Endodermal cell (in vitro differentiated cells): ENCODE results near the gene CDH13. TPM values are rescaled to one million over a fixed set of nuclear protein-coding genes. Genes with fewer than 3 reads are reported as not detected.

Source experiments
- DNase-seq: peaks from one replicate; pipeline ENCODE4 v3.0.0-alpha.2; 2017
- H3K27ac ChIP-seq: 2 replicates; pipeline ENCODE4 v1.5.1; 2013; ENCODE audit warnings: mild to moderate bottlenecking, low read depth, low read length, moderate library complexity
- H3K27me3 ChIP-seq: 2 replicates; pipeline ENCODE4 v1.6.1; 2013; ENCODE audit warnings: mild to moderate bottlenecking, low read length, moderate library complexity; ENCODE audit not compliant: insufficient read depth, control insufficient read depth, poor library complexity, severe bottlenecking
- H3K36me3 ChIP-seq: 2 replicates; pipeline ENCODE4 v1.7.0; 2013; ENCODE audit warnings: mild to moderate bottlenecking, low read length, moderate library complexity; ENCODE audit not compliant: control insufficient read depth, insufficient read depth
- H3K4me1 ChIP-seq: one replicate; pipeline ENCODE4 v1.7.0; 2013; ENCODE audit warnings: low read length; ENCODE audit not compliant: control insufficient read depth, insufficient read depth
- H3K4me3 ChIP-seq: 2 replicates; pipeline ENCODE4 v1.5.1; 2013; ENCODE audit warnings: mild to moderate bottlenecking, low read length, moderate library complexity
- H3K9ac ChIP-seq: 2 replicates; pipeline ENCODE4 v1.6.1; 2013; ENCODE audit warnings: mild to moderate bottlenecking, low read length, moderate library complexity; ENCODE audit not compliant: poor library complexity, severe bottlenecking; ENCODE audit errors: extremely low read depth
- H3K9me3 ChIP-seq: 2 replicates; pipeline ENCODE4 v1.6.1; 2013; ENCODE audit warnings: mild to moderate bottlenecking, low read length, moderate library complexity; ENCODE audit not compliant: control insufficient read depth
- H3K27ac Mint-ChIP-seq: 2 replicates; pipeline ENCODE4 v1.8.0; 2020; ENCODE audit warnings: mixed read lengths
- H3K27me3 Mint-ChIP-seq: 2 replicates; pipeline ENCODE4 v1.8.0; 2021; ENCODE audit warnings: mild to moderate bottlenecking, mixed read lengths; ENCODE audit not compliant: insufficient read depth
- H3K36me3 Mint-ChIP-seq: 2 replicates; pipeline ENCODE4 v1.8.0; 2020; ENCODE audit warnings: low read depth, mixed read lengths
- H3K4me1 Mint-ChIP-seq: 2 replicates; pipeline ENCODE4 v1.8.0; 2020; ENCODE audit warnings: mixed read lengths
- H3K4me3 Mint-ChIP-seq: 2 replicates; pipeline ENCODE4 v1.8.0; 2020; ENCODE audit warnings: mild to moderate bottlenecking, moderate library complexity, mixed read lengths
- H3K9me3 Mint-ChIP-seq: 2 replicates; pipeline ENCODE4 v1.8.0; 2020; ENCODE audit warnings: mild to moderate bottlenecking, mixed read lengths
- WGBS, 2 experiments: methylation state at CpG; one replicate each; pipeline versions ENCODE4 v1.1.5 to v1.1.7; 2013; ENCODE audit warnings: missing lambda C conversion rate in 2 of 2, mixed read lengths in 1 of 2; ENCODE audit not compliant: insufficient coverage in 1 of 2, insufficient read length in 1 of 2; 5-methylcytosine and 5-hydroxymethylcytosine counted together
- total RNA-seq, 2 donors: library from RNA; stranded (reverse); fragmentation: NEBNext Ultra II Directional in 1 of 2; extraction: Animal tissue kit (Norgen Biotek cat#: 25700) in 1 of 2; gene quantifications; 2 replicates in 1 of 2; 3 replicates in 1 of 2; pipeline ENCODE4 v1.2.1, GENCODE V29; 2021
- TF ChIP-seq, protein P1 (sequence below): fragments of 200-600 bp; sonication (generic); conservative IDR thresholded peaks from 2 replicates; pipeline ENCODE4 v1.5.0; 2021; ENCODE audit warnings: antibody characterized with exemption, mild to moderate bottlenecking

Gene CDH13
- total RNA-seq, 2 donors from 2014 or later: 0.86 to 1.8 TPM

DNA sequence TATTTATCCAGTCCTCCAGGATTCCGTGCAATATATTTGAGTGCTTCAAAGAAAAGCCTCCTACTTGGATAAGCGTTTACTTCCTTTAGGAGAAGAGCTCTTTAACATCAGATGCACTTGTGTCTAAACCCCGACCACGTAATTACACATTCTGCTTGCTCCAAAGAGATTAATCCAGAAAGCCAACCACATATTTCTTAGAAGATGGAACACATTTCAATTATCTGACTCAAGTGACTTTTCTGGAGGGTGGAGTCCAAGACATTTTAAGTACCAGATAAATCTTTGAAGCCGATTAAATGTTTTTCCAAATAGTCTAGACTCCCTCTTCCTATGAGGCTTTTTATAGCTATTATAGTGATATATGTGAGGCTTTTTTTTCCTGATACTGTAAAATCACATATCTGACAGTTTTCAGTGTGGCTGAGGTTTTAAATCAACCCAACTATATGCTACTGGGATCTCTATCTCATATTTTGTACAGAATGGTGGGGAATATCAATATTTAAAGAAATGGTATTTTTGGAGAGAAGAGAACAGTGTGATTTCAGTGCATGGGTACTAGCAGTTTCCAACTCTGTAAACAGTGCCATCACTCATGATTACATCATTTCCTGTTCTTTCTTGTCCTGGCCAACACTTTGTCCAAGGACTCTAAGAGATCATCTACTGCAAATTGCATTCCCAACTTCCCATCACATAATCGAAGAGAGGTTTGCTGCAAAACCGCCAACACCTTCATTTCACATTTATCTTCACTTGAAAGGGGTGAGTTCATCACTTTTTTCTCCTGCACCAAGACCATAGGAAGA, 988.6 kb downstream of the CDH13 start:
- Histone ChIP-seq H3K4me1 (no peaks in the 10 kb centered on the region), H3K9ac (no peak overlapping the region), H3K27ac (no peak overlapping the region), H3K4me3 (no peak overlapping the region), H3K9me3 (peaks cover 10% of the 10 kb centered on the region), H3K27me3 (no peaks in the 10 kb centered on the region), H3K36me3 (no peaks in the 10 kb centered on the region)
- H3K27ac Mint-ChIP-seq: no peak overlapping the region
- TF ChIP-seq, protein P1, sequence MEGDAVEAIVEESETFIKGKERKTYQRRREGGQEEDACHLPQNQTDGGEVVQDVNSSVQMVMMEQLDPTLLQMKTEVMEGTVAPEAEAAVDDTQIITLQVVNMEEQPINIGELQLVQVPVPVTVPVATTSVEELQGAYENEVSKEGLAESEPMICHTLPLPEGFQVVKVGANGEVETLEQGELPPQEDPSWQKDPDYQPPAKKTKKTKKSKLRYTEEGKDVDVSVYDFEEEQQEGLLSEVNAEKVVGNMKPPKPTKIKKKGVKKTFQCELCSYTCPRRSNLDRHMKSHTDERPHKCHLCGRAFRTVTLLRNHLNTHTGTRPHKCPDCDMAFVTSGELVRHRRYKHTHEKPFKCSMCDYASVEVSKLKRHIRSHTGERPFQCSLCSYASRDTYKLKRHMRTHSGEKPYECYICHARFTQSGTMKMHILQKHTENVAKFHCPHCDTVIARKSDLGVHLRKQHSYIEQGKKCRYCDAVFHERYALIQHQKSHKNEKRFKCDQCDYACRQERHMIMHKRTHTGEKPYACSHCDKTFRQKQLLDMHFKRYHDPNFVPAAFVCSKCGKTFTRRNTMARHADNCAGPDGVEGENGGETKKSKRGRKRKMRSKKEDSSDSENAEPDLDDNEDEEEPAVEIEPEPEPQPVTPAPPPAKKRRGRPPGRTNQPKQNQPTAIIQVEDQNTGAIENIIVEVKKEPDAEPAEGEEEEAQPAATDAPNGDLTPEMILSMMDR: no peak
- H3K4me1 Mint-ChIP-seq: peaks cover 6% of the 10 kb centered on the region
- H3K27me3 Mint-ChIP-seq: peaks cover 1% of the 10 kb centered on the region
- H3K4me3 Mint-ChIP-seq: no peak overlapping the region
- 88 to 100% methylated on average over 5 to 7 of the region's 7 CpGs for WGBS, 2 experiments
- H3K36me3 Mint-ChIP-seq: no peaks in the 10 kb centered on the region
- H3K9me3 Mint-ChIP-seq: peaks cover 5% of the 10 kb centered on the region
- DNase-seq: no peak

DNA sequence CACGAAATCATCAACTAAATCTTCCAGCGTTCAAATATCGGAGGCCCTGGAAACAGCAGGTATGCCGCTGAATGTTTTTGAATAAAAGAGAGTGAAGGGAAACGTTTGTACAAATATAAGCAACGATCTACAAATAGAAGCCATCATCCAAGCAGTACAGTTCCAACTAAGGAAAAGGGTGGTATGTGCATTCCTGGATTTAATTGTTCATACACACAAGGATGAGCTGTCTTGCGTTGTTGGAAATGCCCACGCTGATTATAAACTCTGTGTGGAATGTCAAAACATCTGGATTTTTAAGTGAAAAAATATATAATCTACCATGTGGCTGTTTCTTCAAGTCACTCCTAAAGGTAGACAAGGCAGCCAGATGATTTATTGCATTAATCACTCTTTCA, 989.2 kb downstream of the CDH13 start:
- peaks cover 5% of the 10 kb centered on the region for H3K9me3 Mint-ChIP-seq
- H3K27me3 Mint-ChIP-seq: peaks cover 1% of the 10 kb centered on the region
- Histone ChIP-seq H3K27ac (no peak overlapping the region), H3K4me3 (no peak overlapping the region), H3K36me3 (no peaks in the 10 kb centered on the region), H3K9me3 (peaks cover 10% of the 10 kb centered on the region), H3K9ac (no peak overlapping the region), H3K27me3 (no peaks in the 10 kb centered on the region), H3K4me1 (no peaks in the 10 kb centered on the region)
- TF ChIP-seq, protein P1: no peak
- no peak overlapping the region for H3K27ac Mint-ChIP-seq
- H3K36me3 Mint-ChIP-seq: no peaks in the 10 kb centered on the region
- no peak overlapping the region for H3K4me3 Mint-ChIP-seq
- peaks cover 10% of the 10 kb centered on the region for H3K4me1 Mint-ChIP-seq
- WGBS, 2 experiments: 89 to 91% methylated on average over 7 to 8 of the region's 8 CpGs
- no peak for DNase-seq

DNA sequence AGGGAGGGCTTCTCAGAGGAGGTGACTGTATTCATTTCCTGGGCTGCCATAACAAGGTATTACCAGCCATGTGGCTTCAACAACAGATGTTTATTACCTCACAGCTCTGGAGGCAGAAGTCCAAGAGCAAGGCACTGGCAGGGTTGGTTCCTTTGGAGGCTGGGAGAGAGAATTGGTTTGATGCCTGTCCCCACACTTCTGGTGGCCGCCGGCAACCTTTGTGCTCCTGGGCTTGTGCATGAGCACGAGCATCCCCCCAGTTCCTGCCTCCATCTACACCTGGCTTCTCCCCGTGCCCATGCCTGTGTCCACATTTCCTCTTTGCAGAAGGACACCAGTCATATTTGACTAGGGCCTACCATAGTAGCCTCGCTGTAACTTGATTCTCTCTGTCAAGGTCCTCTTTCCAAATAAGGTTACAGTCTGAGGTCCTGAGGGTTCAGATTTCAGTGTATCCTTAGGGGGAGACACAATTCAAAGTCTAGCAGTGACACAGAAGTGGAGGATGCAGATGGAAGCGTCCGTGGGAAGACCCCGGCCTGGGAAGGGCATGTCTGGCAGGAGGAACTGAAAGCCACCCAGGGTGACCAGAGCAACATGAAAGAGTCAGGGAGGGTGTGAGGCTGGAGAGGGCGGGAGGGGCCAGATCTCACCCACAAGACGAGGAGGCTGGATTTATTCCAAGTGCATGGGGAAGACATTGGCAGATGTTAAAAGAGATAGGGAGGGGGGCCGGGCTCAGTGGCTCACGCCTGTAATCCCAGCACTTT, 992.8 kb downstream of the CDH13 start:
- H3K9me3 Mint-ChIP-seq: no peaks in the 10 kb centered on the region
- Histone ChIP-seq H3K9ac (no peak overlapping the region), H3K27ac (no peak overlapping the region), H3K36me3 (no peaks in the 10 kb centered on the region), H3K27me3 (no peaks in the 10 kb centered on the region), H3K4me3 (no peak overlapping the region), H3K9me3 (no peaks in the 10 kb centered on the region), H3K4me1 (no peaks in the 10 kb centered on the region)
- no peaks in the 10 kb centered on the region for H3K36me3 Mint-ChIP-seq
- peaks cover 14% of the 10 kb centered on the region for H3K4me1 Mint-ChIP-seq
- H3K4me3 Mint-ChIP-seq: no peak overlapping the region
- no peak for DNase-seq
- no peak overlapping the region for H3K27ac Mint-ChIP-seq
- peaks cover 1% of the 10 kb centered on the region for H3K27me3 Mint-ChIP-seq
- 72 to 84% methylated on average over 10 to 12 of the region's 12 CpGs for WGBS, 2 experiments
- TF ChIP-seq, protein P1: no peak
